HepG2 (cell line): ENCODE results near the gene PGAP1. TPM values are rescaled to one million over a fixed set of nuclear protein-coding genes. Genes with fewer than 3 reads are reported as not detected.

Experiments
- BCL6 ChIP-seq: IDR thresholded peaks from 2 replicates; pipeline ENCODE4 v1.6.1; 2016; ENCODE audit warnings: missing genetic modification reagents, missing compliant biosample characterization
- GATAD2A ChIP-seq: IDR thresholded peaks from 2 replicates; pipeline ENCODE4 v1.6.1; 2016
- GZF1 ChIP-seq: sonication (generic); formaldehyde crosslinking; IDR thresholded peaks from 2 replicates; pipeline ENCODE4 v1.5.1; 2020; ENCODE audit warnings: mild to moderate bottlenecking, missing genetic modification reagents
- IKZF1 ChIP-seq: fragments of 450-650 bp; IDR thresholded peaks from 2 replicates; pipeline ENCODE4 v1.7.1; 2016
- IKZF4 ChIP-seq: sonication (generic); formaldehyde crosslinking; IDR thresholded peaks from 2 replicates; pipeline ENCODE4 v1.5.1; 2020; ENCODE audit warnings: borderline replicate concordance, mild to moderate bottlenecking, low read depth, missing genetic modification reagents; ENCODE audit errors: not compliant biosample characterization
- KDM5B ChIP-seq: sonication (generic); formaldehyde crosslinking; IDR thresholded peaks from 2 replicates; pipeline ENCODE4 v1.4.0; 2020; ENCODE audit warnings: missing genetic modification reagents, mild to moderate bottlenecking, borderline replicate concordance
- NPAS2 ChIP-seq: sonication (generic); formaldehyde crosslinking; IDR thresholded peaks from 2 replicates; pipeline ENCODE4 v1.8.0; 2022; ENCODE audit warnings: mild to moderate bottlenecking, missing genetic modification reagents, borderline replicate concordance
- PITX1 ChIP-seq: sonication (generic); formaldehyde crosslinking; IDR thresholded peaks from 2 replicates; pipeline ENCODE4 v1.5.1; 2020; ENCODE audit warnings: mild to moderate bottlenecking, missing genetic modification reagents
- TAF1 ChIP-seq: sonication (generic); formaldehyde crosslinking; IDR thresholded peaks from 2 replicates; pipeline ENCODE4 v1.4.0; 2020; ENCODE audit warnings: missing genetic modification reagents
- TOPORS ChIP-seq: sonication (generic); formaldehyde crosslinking; IDR thresholded peaks from 2 replicates; pipeline ENCODE4 v1.8.0; 2023; ENCODE audit warnings: mild to moderate bottlenecking, missing genetic modification reagents
- ZNF30 ChIP-seq: sonication (generic); formaldehyde crosslinking; IDR thresholded peaks from 2 replicates; pipeline ENCODE4 v1.5.0; 2020; ENCODE audit warnings: mild to moderate bottlenecking, missing genetic modification reagents
- ZNF562 ChIP-seq: sonication (generic); formaldehyde crosslinking; IDR thresholded peaks from 2 replicates; pipeline ENCODE4 v1.8.0; 2022; ENCODE audit warnings: missing genetic modification reagents, borderline replicate concordance
- ZNF580 ChIP-seq: IDR thresholded peaks from 2 replicates; pipeline ENCODE4 v1.6.1; 2016; ENCODE audit warnings: low read depth, borderline replicate concordance
- ZNF615 ChIP-seq: sonication (generic); formaldehyde crosslinking; IDR thresholded peaks from 2 replicates; pipeline ENCODE4 v1.5.0; 2020; ENCODE audit warnings: mild to moderate bottlenecking, missing genetic modification reagents, borderline replicate concordance
- ZNF616 ChIP-seq: sonication (generic); formaldehyde crosslinking; IDR thresholded peaks from 2 replicates; pipeline ENCODE4 v1.5.0; 2020; ENCODE audit warnings: low read depth, mild to moderate bottlenecking, missing genetic modification reagents
- ZNF674 ChIP-seq: sonication (generic); formaldehyde crosslinking; IDR thresholded peaks from 2 replicates; pipeline ENCODE4 v1.5.0; 2020; ENCODE audit warnings: low read depth, mild to moderate bottlenecking, missing genetic modification reagents
- ZNF780A ChIP-seq: sonication (generic); formaldehyde crosslinking; IDR thresholded peaks from 2 replicates; pipeline ENCODE4 v1.8.0; 2022; ENCODE audit warnings: mild to moderate bottlenecking, missing genetic modification reagents, moderate library complexity
- ZSCAN22 ChIP-seq: sonication (generic); formaldehyde crosslinking; IDR thresholded peaks from 2 replicates; pipeline ENCODE4 v1.4.0; 2020; ENCODE audit warnings: mild to moderate bottlenecking, missing genetic modification reagents
- polyA plus RNA-seq, 8 experiments: library from polyadenylated mRNA; depleted of rRNA in 3 of 8; stranded (reverse) in 7 of 8; unstranded in 1 of 8; fragments of >200 nt; fragmentation: Illumina TruSeq in 4 of 8; extraction: Trizol in 4 of 8; gene quantifications; 2 replicates each; pipeline versions ENCODE4 v1.2.1 to v1.2.3, GENCODE V29; 2011 to 2016; ENCODE audit warnings: low read depth in 4 of 8, missing spikeins in 1 of 8, mixed read lengths in 1 of 8; ENCODE audit not compliant: insufficient read depth in 1 of 8
- total RNA-seq, 5 experiments: library from RNA; depleted of rRNA; stranded (reverse); fragments of >200 nt; fragmentation: Illumina TruSeq; extraction: Trizol; gene quantifications; 2 replicates each; pipeline ENCODE4 v1.2.3, GENCODE V29; 2016; ENCODE audit warnings: low read depth in 1 of 5
- TF ChIP-seq, protein P1 (sequence below), 2 experiments: sonication (generic) in 1 of 2; formaldehyde crosslinking in 1 of 2; IDR thresholded peaks; 2 replicates each; pipeline versions ENCODE4 v1.5.1 to v1.6.1; 2011 to 2020; ENCODE audit warnings: borderline replicate concordance in 1 of 2, low read depth in 1 of 2, low read length in 1 of 2, mild to moderate bottlenecking in 1 of 2, missing genetic modification reagents in 1 of 2, moderate library complexity in 1 of 2
- TF ChIP-seq, protein P2 (sequence below): sonication (generic); formaldehyde crosslinking; IDR thresholded peaks from 2 replicates; pipeline ENCODE4 v1.9.0; 2021; ENCODE audit warnings: mild to moderate bottlenecking, missing genetic modification reagents

Gene PGAP1
- total and polyA plus RNA-seq, 2 of the 13 experiments (the other 11 are each of a cell fraction or from before 2014, with no cell fraction given): 4.1 to 6.4 TPM

- TF ChIP-seq GZF1 (CRISPR knock-in tag): no peak
- no peak for TF ChIP-seq NPAS2 (CRISPR knock-in tag)
- no peak; the same call in 1 of the 2 replicates for TF ChIP-seq TAF1 (CRISPR knock-in tag)
- TF ChIP-seq ZNF615: 0 out of 2 replicates have a peak, but pooled peaks have one; percentile 40
- TF ChIP-seq IKZF4: peak; percentile 33
- no peak for TF ChIP-seq ZNF780A (CRISPR knock-in tag)
- no peak for TF ChIP-seq IKZF1
- TF ChIP-seq ZNF580: no peak
- no peak for TF ChIP-seq ZNF30
- TF ChIP-seq KDM5B: no peak
- TF ChIP-seq, protein P1, sequence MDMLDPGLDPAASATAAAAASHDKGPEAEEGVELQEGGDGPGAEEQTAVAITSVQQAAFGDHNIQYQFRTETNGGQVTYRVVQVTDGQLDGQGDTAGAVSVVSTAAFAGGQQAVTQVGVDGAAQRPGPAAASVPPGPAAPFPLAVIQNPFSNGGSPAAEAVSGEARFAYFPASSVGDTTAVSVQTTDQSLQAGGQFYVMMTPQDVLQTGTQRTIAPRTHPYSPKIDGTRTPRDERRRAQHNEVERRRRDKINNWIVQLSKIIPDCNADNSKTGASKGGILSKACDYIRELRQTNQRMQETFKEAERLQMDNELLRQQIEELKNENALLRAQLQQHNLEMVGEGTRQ (IDR thresholded peaks at IDR 0.05; ENCODE audit: low read depth, low read length): no peak
- TF ChIP-seq, protein P1 (CRISPR knock-in tag; IDR thresholded peaks at IDR 0.05; ENCODE audit: borderline replicate concordance): no peak
- peak; percentile 32; the same call in 1 of the 2 replicates for TF ChIP-seq PITX1 (CRISPR knock-in tag)
- no peak for TF ChIP-seq BCL6 (CRISPR knock-in tag)
- TF ChIP-seq ZSCAN22: no peak
- TF ChIP-seq GATAD2A: 0 out of 2 replicates have a peak, but pooled peaks have one; percentile 7
- no peak for TF ChIP-seq ZNF674 (CRISPR knock-in tag)
- TF ChIP-seq ZNF616: no peak
- TF ChIP-seq ZNF562 (CRISPR knock-in tag): no peak
- no peak for TF ChIP-seq TOPORS (CRISPR knock-in tag)
- TF ChIP-seq, protein P2, sequence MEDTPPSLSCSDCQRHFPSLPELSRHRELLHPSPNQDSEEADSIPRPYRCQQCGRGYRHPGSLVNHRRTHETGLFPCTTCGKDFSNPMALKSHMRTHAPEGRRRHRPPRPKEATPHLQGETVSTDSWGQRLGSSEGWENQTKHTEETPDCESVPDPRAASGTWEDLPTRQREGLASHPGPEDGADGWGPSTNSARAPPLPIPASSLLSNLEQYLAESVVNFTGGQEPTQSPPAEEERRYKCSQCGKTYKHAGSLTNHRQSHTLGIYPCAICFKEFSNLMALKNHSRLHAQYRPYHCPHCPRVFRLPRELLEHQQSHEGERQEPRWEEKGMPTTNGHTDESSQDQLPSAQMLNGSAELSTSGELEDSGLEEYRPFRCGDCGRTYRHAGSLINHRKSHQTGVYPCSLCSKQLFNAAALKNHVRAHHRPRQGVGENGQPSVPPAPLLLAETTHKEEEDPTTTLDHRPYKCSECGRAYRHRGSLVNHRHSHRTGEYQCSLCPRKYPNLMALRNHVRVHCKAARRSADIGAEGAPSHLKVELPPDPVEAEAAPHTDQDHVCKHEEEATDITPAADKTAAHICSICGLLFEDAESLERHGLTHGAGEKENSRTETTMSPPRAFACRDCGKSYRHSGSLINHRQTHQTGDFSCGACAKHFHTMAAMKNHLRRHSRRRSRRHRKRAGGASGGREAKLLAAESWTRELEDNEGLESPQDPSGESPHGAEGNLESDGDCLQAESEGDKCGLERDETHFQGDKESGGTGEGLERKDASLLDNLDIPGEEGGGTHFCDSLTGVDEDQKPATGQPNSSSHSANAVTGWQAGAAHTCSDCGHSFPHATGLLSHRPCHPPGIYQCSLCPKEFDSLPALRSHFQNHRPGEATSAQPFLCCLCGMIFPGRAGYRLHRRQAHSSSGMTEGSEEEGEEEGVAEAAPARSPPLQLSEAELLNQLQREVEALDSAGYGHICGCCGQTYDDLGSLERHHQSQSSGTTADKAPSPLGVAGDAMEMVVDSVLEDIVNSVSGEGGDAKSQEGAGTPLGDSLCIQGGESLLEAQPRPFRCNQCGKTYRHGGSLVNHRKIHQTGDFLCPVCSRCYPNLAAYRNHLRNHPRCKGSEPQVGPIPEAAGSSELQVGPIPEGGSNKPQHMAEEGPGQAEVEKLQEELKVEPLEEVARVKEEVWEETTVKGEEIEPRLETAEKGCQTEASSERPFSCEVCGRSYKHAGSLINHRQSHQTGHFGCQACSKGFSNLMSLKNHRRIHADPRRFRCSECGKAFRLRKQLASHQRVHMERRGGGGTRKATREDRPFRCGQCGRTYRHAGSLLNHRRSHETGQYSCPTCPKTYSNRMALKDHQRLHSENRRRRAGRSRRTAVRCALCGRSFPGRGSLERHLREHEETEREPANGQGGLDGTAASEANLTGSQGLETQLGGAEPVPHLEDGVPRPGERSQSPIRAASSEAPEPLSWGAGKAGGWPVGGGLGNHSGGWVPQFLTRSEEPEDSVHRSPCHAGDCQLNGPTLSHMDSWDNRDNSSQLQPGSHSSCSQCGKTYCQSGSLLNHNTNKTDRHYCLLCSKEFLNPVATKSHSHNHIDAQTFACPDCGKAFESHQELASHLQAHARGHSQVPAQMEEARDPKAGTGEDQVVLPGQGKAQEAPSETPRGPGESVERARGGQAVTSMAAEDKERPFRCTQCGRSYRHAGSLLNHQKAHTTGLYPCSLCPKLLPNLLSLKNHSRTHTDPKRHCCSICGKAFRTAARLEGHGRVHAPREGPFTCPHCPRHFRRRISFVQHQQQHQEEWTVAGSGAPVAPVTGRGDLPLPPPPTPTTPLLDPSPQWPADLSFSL: no peak; the same call in 1 of the 2 replicates
These were observed 542 bp downstream of the PGAP1 start (continued) for GRCh38 chr2:196925768-196926561.
